T47D (cell line): ENCODE results near the gene PDE4D.

Experiments
- DNase-seq, 2 experiments: peaks; one replicate each; pipeline versions ENCODE4 v3.0.0 to v3.0.0-alpha.2; 2011 to 2012; ENCODE audit warnings: low read depth in 1 of 2, low spot score in 1 of 2
- JUND ChIP-seq: IDR thresholded peaks from 2 replicates; pipeline ENCODE4 v1.6.1; 2012; ENCODE audit warnings: low read depth
- in situ Hi-C: cut with HindIII; loops from 2 replicates; pipeline ENCODE4 v1.10.0; 2016; ENCODE audit warnings: low sequenced_read_pairs, low pct_unique_long_range_greater_than_20kb

The PDE4D gene

GRCh38 chr5:59027145-59027907, 866.2 kb downstream of the PDE4D start:
- in situ Hi-C loops = no loop called here
- no peak for DNase-seq
- no peak for TF ChIP-seq JUND

DNA sequence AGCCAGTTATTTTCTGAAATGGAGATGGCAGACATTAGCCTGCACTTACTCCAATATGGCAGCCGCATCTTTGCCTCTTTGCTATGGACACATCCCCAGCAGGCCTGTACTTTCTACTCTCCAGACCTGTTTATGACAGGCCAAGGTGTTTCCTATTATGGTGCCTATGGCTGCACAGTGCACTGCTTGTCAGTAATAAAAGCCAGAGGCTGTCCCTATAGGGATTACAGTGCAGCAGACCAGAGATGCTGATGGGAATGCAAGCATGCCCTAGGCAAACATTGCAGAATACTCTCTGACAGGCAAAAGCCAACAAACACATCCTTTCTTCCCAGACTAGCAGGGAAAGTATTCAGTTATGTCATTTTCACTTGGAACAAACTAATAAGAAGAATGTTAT, 867.8 kb downstream of the PDE4D start:
- TF ChIP-seq JUND = no peak
- in situ Hi-C loops = no loop called here
- DNase-seq = no peak

DNA sequence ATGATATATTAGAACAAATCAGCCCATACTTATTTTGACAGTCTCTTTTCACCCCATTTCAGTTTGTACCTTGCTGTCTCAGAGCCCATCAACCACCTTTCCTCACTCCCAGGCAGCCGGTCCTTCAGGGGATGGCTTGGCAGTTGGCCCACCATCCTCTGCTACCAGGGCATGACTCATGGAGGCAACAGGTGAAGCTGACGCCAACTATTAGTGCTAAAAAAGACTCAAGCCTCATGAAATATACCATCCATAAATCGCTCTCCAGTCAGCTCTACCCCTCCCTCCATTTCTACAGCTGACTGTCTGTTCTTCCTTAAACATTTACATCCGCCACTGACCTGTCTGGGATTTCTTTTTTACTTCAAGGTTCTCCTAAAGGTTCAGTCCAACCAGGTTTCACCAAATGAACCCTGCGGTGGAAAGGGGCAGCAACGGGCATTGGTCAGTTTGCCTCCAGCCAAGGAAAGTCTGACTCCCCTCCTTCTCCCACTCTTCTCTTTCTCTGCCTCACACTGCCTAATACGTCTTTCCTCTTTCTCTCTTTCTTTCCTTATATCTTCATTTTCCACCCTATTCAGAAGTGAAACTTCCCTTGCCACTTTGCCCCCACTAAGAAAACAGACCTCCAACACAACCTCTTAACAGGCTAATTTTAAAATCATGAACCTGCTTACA, 871.5 kb downstream of the PDE4D start:
- DNase-seq = no peak
- in situ Hi-C loops = no loop called here
- no peak for TF ChIP-seq JUND

GRCh38 chr5:59021286-59021673, 872.2 kb downstream of the PDE4D start:
- TF ChIP-seq JUND = no peak
- in situ Hi-C loops = no loop called here
- DNase-seq = no peak

GRCh38 chr5:59020611-59021285, 872.8 kb downstream of the PDE4D start:
- in situ Hi-C loops = no loop called here
- TF ChIP-seq JUND = no peak
- no peak for DNase-seq

GRCh38 chr5:59019078-59019477, 874.4 kb downstream of the PDE4D start:
- TF ChIP-seq JUND = no peak
- no peak for DNase-seq
- in situ Hi-C loops = no loop called here

- TF ChIP-seq JUND = no peak
- in situ Hi-C loops = no loop called here
- DNase-seq = no peak
Measured at GRCh38 chr5:59016925-59017324, 876.6 kb downstream of the PDE4D start.

DNA sequence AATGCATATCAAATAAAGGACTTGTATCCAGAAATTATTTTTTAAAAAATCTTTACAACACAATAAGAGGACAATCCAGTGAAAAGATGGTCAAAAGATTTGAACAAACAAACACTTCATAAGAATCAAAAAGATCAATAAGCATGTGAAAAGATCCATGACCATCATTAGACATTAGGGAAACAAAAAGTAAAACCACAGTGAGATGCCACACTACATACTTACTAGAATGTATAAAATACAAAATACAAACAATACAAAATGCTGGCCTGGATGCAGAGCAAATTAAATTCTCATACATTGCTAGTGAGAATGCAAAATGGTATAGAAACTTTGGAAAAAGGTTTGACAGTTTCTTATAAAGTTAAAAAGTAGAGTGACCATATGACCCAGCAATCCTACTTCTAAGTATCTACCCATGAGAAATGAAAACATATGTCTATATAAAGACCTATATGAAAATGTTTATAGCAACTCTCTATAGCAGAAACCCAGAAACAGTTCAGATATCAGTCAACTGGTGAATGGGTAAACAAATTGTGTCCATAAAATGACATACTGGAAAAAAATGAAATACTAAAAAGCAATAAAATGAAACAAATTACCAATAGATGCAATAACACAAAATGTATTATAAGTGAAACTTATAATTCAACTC, 884.6 kb downstream of the PDE4D start:
- DNase-seq = no peak
- TF ChIP-seq JUND = no peak
- in situ Hi-C loops = no loop called here

- no peak for TF ChIP-seq JUND
- in situ Hi-C loops = no loop called here
- peak; percentile 35 to 49 for DNase-seq
Measured at GRCh38 chr5:59007460-59008063, 886.0 kb downstream of the PDE4D start.

GRCh38 chr5:59005934-59006701, 887.4 kb downstream of the PDE4D start:
- TF ChIP-seq JUND = no peak
- in situ Hi-C loops = no loop called here
- no peak for DNase-seq

- TF ChIP-seq JUND = no peak
- in situ Hi-C loops = no loop called here
- DNase-seq = no peak
Measured at GRCh38 chr5:59003641-59004040, 889.9 kb downstream of the PDE4D start.

- no peak for DNase-seq
- in situ Hi-C loops = no loop called here
- no peak for TF ChIP-seq JUND
Measured at GRCh38 chr5:59003124-59003523, 890.4 kb downstream of the PDE4D start.
